Colonic mucosa (tissue), 4 donors: ENCODE data around the gene ZFPM1. TPM values are rescaled to one million over a fixed set of nuclear protein-coding genes. Genes with fewer than 3 reads are reported as not detected.

Experiments
- DNase-seq: peaks from one replicate; pipeline ENCODE4 v3.0.0-alpha.2; 2020
- H3K27ac ChIP-seq: fragments of 200-600 bp; one replicate; pipeline ENCODE4 v1.8.0; 2021
- H3K27me3 ChIP-seq: fragments of 200-600 bp; one replicate; pipeline ENCODE4 v1.8.0; 2021
- H3K36me3 ChIP-seq: fragments of 200-600 bp; one replicate; pipeline ENCODE4 v1.8.0; 2021
- H3K4me1 ChIP-seq: fragments of 200-600 bp; one replicate; pipeline ENCODE4 v1.8.0; 2021; ENCODE audit warnings: mild to moderate bottlenecking
- H3K4me3 ChIP-seq: fragments of 200-600 bp; one replicate; pipeline ENCODE4 v1.8.0; 2021
- H3K9ac ChIP-seq, 2 donors: one replicate each; pipeline ENCODE4 v1.7.0; 2013; ENCODE audit warnings: control low read depth in 2 of 2, low read depth in 2 of 2, low read length in 2 of 2
- H3K9me3 ChIP-seq: fragments of 200-600 bp; one replicate; pipeline ENCODE4 v1.8.0; 2021
- CTCF ChIP-seq: fragments of 200-600 bp; IDR thresholded peaks from one replicate; pipeline ENCODE4 v1.8.0; 2022; ENCODE audit warnings: antibody characterized with exemption, mild to moderate bottlenecking
- intact Hi-C: fragments of 100-400 bp; cut with DNase I; formaldehyde crosslinking; loops from one replicate; pipeline ENCODE4 v1.14.1; 2022
- total RNA-seq, 2 donors: library from RNA; stranded (reverse); fragmentation: NEBNext Ultra II Directional in 1 of 2; extraction: Animal tissue kit (Norgen Biotek cat#: 25700) in 1 of 2; gene quantifications; one replicate each; pipeline ENCODE4 v1.2.1, GENCODE V29; 2021
- donor health status: healthy.
- donor health status: DM: no; HTN: no; CAD: no.
- donor health status: DM: no; HTN: no; CAD: no.

ZFPM1 gene
- total RNA-seq, 2 donors from 2014 or later, result 6.6 to 12.5 TPM

- peaks cover 9% of the 10 kb centered on the region for H3K4me1 ChIP-seq
- H3K27ac ChIP-seq, result no peak overlapping the region
- H3K27me3 ChIP-seq, result no peaks in the 10 kb centered on the region
- H3K9ac ChIP-seq, result peak overlapping the region; percentile 4 to 19
- intact Hi-C loops, result loop anchor here (10.0 kb wide), 1 partner anchor 398 kb away; the partner anchor contains the start of genes GALNS and TRAPPC2L
- TF ChIP-seq CTCF, result no peak
- H3K4me3 ChIP-seq, result peak overlapping the region; percentile 44
- no peaks in the 10 kb centered on the region for H3K36me3 ChIP-seq
- H3K9me3 ChIP-seq, result no peaks in the 10 kb centered on the region
- no peak for DNase-seq
Observed at GRCh38 chr16:88456356-88457292, 3.5 kb downstream of the ZFPM1 start.

GRCh38 chr16:88458039-88458772 is 5.1 kb downstream of the ZFPM1 start:
- no peaks in the 10 kb centered on the region for H3K36me3 ChIP-seq
- no peak for TF ChIP-seq CTCF
- DNase-seq, result no peak
- intact Hi-C loops, result loop anchor here (10.0 kb wide), 1 partner anchor 397 kb away; the partner anchor contains the start of genes GALNS and TRAPPC2L
- no peaks in the 10 kb centered on the region for H3K9me3 ChIP-seq
- H3K27me3 ChIP-seq, result no peaks in the 10 kb centered on the region
- no peak overlapping the region for H3K4me3 ChIP-seq
- H3K27ac ChIP-seq, result no peak overlapping the region
- peaks cover 9% of the 10 kb centered on the region for H3K4me1 ChIP-seq
- no peak overlapping the region for H3K9ac ChIP-seq

- no peaks in the 10 kb centered on the region for H3K27me3 ChIP-seq
- no peak overlapping the region for H3K27ac ChIP-seq
- no peak for TF ChIP-seq CTCF
- H3K9me3 ChIP-seq, result no peaks in the 10 kb centered on the region
- no peak for DNase-seq
- H3K9ac ChIP-seq, result no peak overlapping the region
- H3K4me3 ChIP-seq, result no peak overlapping the region
- no peaks in the 10 kb centered on the region for H3K36me3 ChIP-seq
- H3K4me1 ChIP-seq, result peaks cover 9% of the 10 kb centered on the region
- intact Hi-C loops, result loop anchor here (10.0 kb wide), 1 partner anchor 396 kb away; the partner anchor contains the start of genes GALNS and TRAPPC2L
Observed at GRCh38 chr16:88458773-88459235, 5.7 kb downstream of the ZFPM1 start.

- no peak overlapping the region for H3K4me3 ChIP-seq
- no peak overlapping the region for H3K27ac ChIP-seq
- intact Hi-C loops, result loop anchor here (10.0 kb wide), 1 partner anchor 395 kb away; the partner anchor contains the start of genes GALNS and TRAPPC2L
- no peak overlapping the region for H3K9ac ChIP-seq
- no peaks in the 10 kb centered on the region for H3K36me3 ChIP-seq
- no peaks in the 10 kb centered on the region for H3K9me3 ChIP-seq
- DNase-seq, result no peak
- no peaks in the 10 kb centered on the region for H3K27me3 ChIP-seq
- TF ChIP-seq CTCF, result no peak
- H3K4me1 ChIP-seq, result peaks cover 3% of the 10 kb centered on the region
Observed at GRCh38 chr16:88459366-88460073, 6.4 kb downstream of the ZFPM1 start.
